ENCODE measurements around the gene SYT6. TPM values are rescaled to one million over a fixed set of nuclear protein-coding genes. Genes with fewer than 3 reads are reported as not detected.

Gene SYT6
- total and polyA plus RNA-seq, 4 donors = 0.01 to 4.2 TPM; not detected in 2

GRCh38 chr1:114122941-114123618, 30.6 kb downstream of the SYT6 start:
- H3K9ac ChIP-seq (ENCODE audit: insufficient read depth in 1 of 2, low read length in 2 of 2) = no peak overlapping the region
- no peak overlapping the region for H3K27ac ChIP-seq (ENCODE audit: low read depth in 1 of 2, low read length in 1 of 2)
- peak; percentile 59 to 77 (median 71) for DNase-seq
- peaks cover 0 to 21% (median 0%) of the 10 kb centered on the region in 5 donors for H3K4me1 ChIP-seq (ENCODE audit: control insufficient read depth in 5 of 5, insufficient read depth in 5 of 5, low read length in 5 of 5)
- H3K9me3 ChIP-seq (ENCODE audit: control insufficient read depth in 4 of 4, insufficient read depth in 3 of 4, low read length in 3 of 4) = no peaks in the 10 kb centered on the region
- ATAC-seq (ENCODE audit: insufficient read depth, low FRiP score) = no peak
- H3K27me3 ChIP-seq (ENCODE audit: control insufficient read depth in 3 of 3, insufficient read depth in 3 of 3, low read length in 2 of 3) = no peaks in the 10 kb centered on the region
- no peak for TF ChIP-seq CTCF (IDR thresholded peaks at IDR 0.05; ENCODE audit: control extremely low read depth, extremely low read depth)
- H3K36me3 ChIP-seq (ENCODE audit: control insufficient read depth in 4 of 4, insufficient read depth in 4 of 4, low read length in 4 of 4) = peaks cover 0 to 3% (median 0%) of the 10 kb centered on the region in 4 donors
- H3K4me3 ChIP-seq = no peak overlapping the region
- WGBS, 2 donors = 72 to 84% methylated on average over 9 of the region's 9 CpGs

- DNase-seq (peak in 2 of 3 donors; percentile 5 to 38), ATAC-seq (ENCODE audit: insufficient read depth, low FRiP score) (no peak)
- no peaks in the 10 kb centered on the region for H3K9me3 ChIP-seq (ENCODE audit: control insufficient read depth in 4 of 4, insufficient read depth in 3 of 4, low read length in 3 of 4)
- no peak overlapping the region for H3K4me3 ChIP-seq
- no peaks in the 10 kb centered on the region for H3K36me3 ChIP-seq (ENCODE audit: control insufficient read depth in 4 of 4, insufficient read depth in 4 of 4, low read length in 4 of 4)
- TF ChIP-seq CTCF (IDR thresholded peaks at IDR 0.05; ENCODE audit: control extremely low read depth, extremely low read depth) = no peak
- no peaks in the 10 kb centered on the region for H3K27me3 ChIP-seq (ENCODE audit: control insufficient read depth in 3 of 3, insufficient read depth in 3 of 3, low read length in 2 of 3)
- no peak overlapping the region for H3K27ac ChIP-seq (ENCODE audit: low read depth in 1 of 2, low read length in 1 of 2)
- H3K4me1 ChIP-seq (ENCODE audit: control insufficient read depth in 5 of 5, insufficient read depth in 5 of 5, low read length in 5 of 5) = peaks cover 0 to 20% (median 3%) of the 10 kb centered on the region in 5 donors
- no peak overlapping the region for H3K9ac ChIP-seq (ENCODE audit: insufficient read depth in 1 of 2, low read length in 2 of 2)
- WGBS, 2 donors = 56% methylated on average over 15 to 17 of the region's 17 CpGs
Observed at GRCh38 chr1:114118351-114118990, 35.2 kb downstream of the SYT6 start.

DNA sequence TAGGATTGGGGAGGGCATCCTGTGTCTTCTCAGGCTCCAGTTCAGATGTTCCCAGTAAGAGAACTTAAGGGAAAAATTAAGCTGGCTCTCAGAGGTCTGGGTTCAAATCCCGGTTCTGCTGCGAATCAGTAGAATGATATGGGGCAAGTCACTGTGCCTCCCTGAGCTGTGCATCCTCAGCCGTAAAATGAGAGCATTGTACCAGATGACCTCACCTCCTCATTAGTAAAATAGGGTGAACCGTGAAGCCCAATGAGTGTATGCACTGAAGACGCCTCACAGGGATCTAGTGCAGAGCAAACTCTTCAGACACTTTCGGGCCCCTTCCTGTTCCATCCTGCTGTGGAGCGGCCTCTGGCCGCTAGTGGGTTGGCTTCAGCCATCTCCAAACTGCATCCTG, 36.0 kb downstream of the SYT6 start:
- ATAC-seq (ENCODE audit: insufficient read depth, low FRiP score) (no peak), DNase-seq (no peak)
- Histone ChIP-seq H3K27me3 (ENCODE audit: control insufficient read depth in 3 of 3, insufficient read depth in 3 of 3, low read length in 2 of 3) (no peaks in the 10 kb centered on the region), H3K9ac (ENCODE audit: insufficient read depth in 1 of 2, low read length in 2 of 2) (no peak overlapping the region), H3K9me3 (ENCODE audit: control insufficient read depth in 4 of 4, insufficient read depth in 3 of 4, low read length in 3 of 4) (no peaks in the 10 kb centered on the region), H3K4me3 (no peak overlapping the region), H3K36me3 (ENCODE audit: control insufficient read depth in 4 of 4, insufficient read depth in 4 of 4, low read length in 4 of 4) (no peaks in the 10 kb centered on the region), H3K27ac (ENCODE audit: low read depth in 1 of 2, low read length in 1 of 2) (no peak overlapping the region), H3K4me1 (ENCODE audit: control insufficient read depth in 5 of 5, insufficient read depth in 5 of 5, low read length in 5 of 5) (peaks cover 0 to 13% (median 3%) of the 10 kb centered on the region in 5 donors)
- WGBS, 2 donors = 89 to 90% methylated on average over 8 of the region's 8 CpGs
- TF ChIP-seq CTCF (IDR thresholded peaks at IDR 0.05; ENCODE audit: control extremely low read depth, extremely low read depth) = no peak
